Skeletal muscle satellite cell (primary cell): ENCODE measurements around the gene ZBTB16.

Experiments used
- H3K27me3 ChIP-seq: 2 replicates; pipeline ENCODE4 v1.7.0; 2013; ENCODE audit warnings: low read length; ENCODE audit not compliant: control insufficient read depth, insufficient read depth
- H3K36me3 ChIP-seq: 2 replicates; pipeline ENCODE4 v1.7.0; 2013; ENCODE audit warnings: mild to moderate bottlenecking, control low read depth, low read length; ENCODE audit not compliant: insufficient read depth
- H3K4me1 ChIP-seq: 2 replicates; pipeline ENCODE4 v1.7.0; 2013; ENCODE audit warnings: low read length; ENCODE audit not compliant: control insufficient read depth, insufficient read depth
- H3K4me2 ChIP-seq: 2 replicates; pipeline ENCODE4 v1.7.0; 2013; ENCODE audit warnings: mild to moderate bottlenecking, low read length
- H3K4me3 ChIP-seq: 2 replicates; pipeline ENCODE4 v1.7.0; 2013; ENCODE audit warnings: low read length
- H3K9ac ChIP-seq: 2 replicates; pipeline ENCODE4 v1.7.0; 2013; ENCODE audit warnings: mild to moderate bottlenecking, low read depth, low read length, moderate library complexity
- H3K9me3 ChIP-seq: replicated peaks from 2 replicates; pipeline ENCODE4 v1.7.0; 2013; ENCODE audit warnings: mild to moderate bottlenecking, control low read depth, low read length

ZBTB16 gene

GRCh38 chr11:114247070-114247789 lies 187.7 kb downstream of the ZBTB16 start:
- Histone ChIP-seq H3K27me3 (no peaks in the 10 kb centered on the region), H3K4me1 (peaks cover 22% of the 10 kb centered on the region), H3K36me3 (peaks cover 86% of the 10 kb centered on the region), H3K4me2 (no peak overlapping the region), H3K9me3 (no peaks in the 10 kb centered on the region), H3K9ac (no peak overlapping the region), H3K4me3 (no peak overlapping the region)

- Histone ChIP-seq H3K27me3 (no peaks in the 10 kb centered on the region), H3K9me3 (no peaks in the 10 kb centered on the region), H3K36me3 (peaks cover 83% of the 10 kb centered on the region), H3K4me3 (no peak overlapping the region), H3K9ac (no peak overlapping the region), H3K4me1 (peaks cover 6% of the 10 kb centered on the region), H3K4me2 (no peak overlapping the region)
Observed at GRCh38 chr11:114250180-114250579, 190.7 kb downstream of the ZBTB16 start.

- Histone ChIP-seq H3K4me3 (no peak overlapping the region), H3K36me3 (peaks cover 73% of the 10 kb centered on the region), H3K9me3 (no peaks in the 10 kb centered on the region), H3K4me2 (no peak overlapping the region), H3K9ac (no peak overlapping the region), H3K4me1 (peaks cover 6% of the 10 kb centered on the region), H3K27me3 (no peaks in the 10 kb centered on the region)
Observed at GRCh38 chr11:114250993-114251814, 191.7 kb downstream of the ZBTB16 start.

GRCh38 chr11:114251815-114252337 lies 192.4 kb downstream of the ZBTB16 start:
- Histone ChIP-seq H3K27me3 (no peaks in the 10 kb centered on the region), H3K36me3 (peaks cover 66% of the 10 kb centered on the region), H3K4me3 (no peak overlapping the region), H3K9me3 (no peaks in the 10 kb centered on the region), H3K4me1 (peaks cover 10% of the 10 kb centered on the region), H3K4me2 (no peak overlapping the region), H3K9ac (no peak overlapping the region)

GRCh38 chr11:114252767-114253166 lies 193.3 kb downstream of the ZBTB16 start:
- no peak overlapping the region for H3K4me2 ChIP-seq
- no peak overlapping the region for H3K9ac ChIP-seq
- H3K36me3 ChIP-seq = peaks cover 57% of the 10 kb centered on the region
- peaks cover 19% of the 10 kb centered on the region for H3K4me1 ChIP-seq
- H3K4me3 ChIP-seq = no peak overlapping the region
- no peaks in the 10 kb centered on the region for H3K9me3 ChIP-seq
- H3K27me3 ChIP-seq = no peaks in the 10 kb centered on the region

- Histone ChIP-seq H3K9me3 (no peaks in the 10 kb centered on the region), H3K36me3 (peaks cover 49% of the 10 kb centered on the region), H3K9ac (no peak overlapping the region), H3K4me3 (no peak overlapping the region), H3K4me1 (peaks cover 29% of the 10 kb centered on the region), H3K27me3 (no peaks in the 10 kb centered on the region), H3K4me2 (no peak overlapping the region)
Observed at GRCh38 chr11:114253771-114254170, 194.3 kb downstream of the ZBTB16 start.

GRCh38 chr11:114254571-114255146 lies 195.1 kb downstream of the ZBTB16 start:
- H3K4me2 ChIP-seq = no peak overlapping the region
- no peak overlapping the region for H3K9ac ChIP-seq
- H3K27me3 ChIP-seq = no peaks in the 10 kb centered on the region
- peaks cover 34% of the 10 kb centered on the region for H3K4me1 ChIP-seq
- peaks cover 47% of the 10 kb centered on the region for H3K36me3 ChIP-seq
- H3K9me3 ChIP-seq = no peaks in the 10 kb centered on the region
- H3K4me3 ChIP-seq = no peak overlapping the region

- Histone ChIP-seq H3K36me3 (peaks cover 41% of the 10 kb centered on the region), H3K9ac (no peak overlapping the region), H3K4me1 (peaks cover 39% of the 10 kb centered on the region), H3K4me3 (no peak overlapping the region), H3K27me3 (no peaks in the 10 kb centered on the region), H3K9me3 (no peaks in the 10 kb centered on the region), H3K4me2 (no peak overlapping the region)
Observed at GRCh38 chr11:114255289-114255688, 195.8 kb downstream of the ZBTB16 start.

GRCh38 chr11:114256176-114256966 lies 196.9 kb downstream of the ZBTB16 start:
- Histone ChIP-seq H3K4me3 (no peak overlapping the region), H3K27me3 (no peaks in the 10 kb centered on the region), H3K4me2 (no peak overlapping the region)

GRCh38 chr11:114256967-114257286 lies 197.4 kb downstream of the ZBTB16 start:
- no peaks in the 10 kb centered on the region for H3K9me3 ChIP-seq
- peak overlapping the region; percentile 51 for H3K4me2 ChIP-seq
- H3K4me3 ChIP-seq = no peak overlapping the region
- peak overlapping the region; percentile 57 for H3K9ac ChIP-seq
- peaks cover 39% of the 10 kb centered on the region for H3K4me1 ChIP-seq
- H3K36me3 ChIP-seq = peaks cover 24% of the 10 kb centered on the region
- H3K27me3 ChIP-seq = no peaks in the 10 kb centered on the region

More at GRCh38 chr11:114256176-114256966, 196.9 kb downstream of the ZBTB16 start:
- Histone ChIP-seq H3K9me3 (no peaks in the 10 kb centered on the region), H3K4me1 (peaks cover 42% of the 10 kb centered on the region), H3K36me3 (peaks cover 30% of the 10 kb centered on the region), H3K9ac (no peak overlapping the region)
